Esophagus mucosa (tissue), 1 donor: Measurements from ENCODE around the gene CNST. TPM values are rescaled to one million over a fixed set of nuclear protein-coding genes. Genes with fewer than 3 reads are reported as not detected.
"Not testable (repeated sequence)": the region's sequence is repeated elsewhere in the genome, so short reads cannot be mapped to it uniquely, and the experiment has no call there.

ENCODE experiments used
- ATAC-seq: fragments of 200-7000 bp; cut with Tn5 transposase; one replicate; pipeline ENCODE4 v1.9.1; 2020
- total RNA-seq: library from RNA; stranded (reverse); gene quantifications from one replicate; pipeline ENCODE4 v1.2.4, GENCODE V29; 2023
- donor health status: DM: yes; HTN: yes; CAD: no.

CNST gene
- total RNA-seq, 1 donor from 2014 or later = 13.5 TPM

GRCh38 chr1:246629030-246629429 is 62.8 kb downstream of the CNST start:
- no peak for ATAC-seq

DNA sequence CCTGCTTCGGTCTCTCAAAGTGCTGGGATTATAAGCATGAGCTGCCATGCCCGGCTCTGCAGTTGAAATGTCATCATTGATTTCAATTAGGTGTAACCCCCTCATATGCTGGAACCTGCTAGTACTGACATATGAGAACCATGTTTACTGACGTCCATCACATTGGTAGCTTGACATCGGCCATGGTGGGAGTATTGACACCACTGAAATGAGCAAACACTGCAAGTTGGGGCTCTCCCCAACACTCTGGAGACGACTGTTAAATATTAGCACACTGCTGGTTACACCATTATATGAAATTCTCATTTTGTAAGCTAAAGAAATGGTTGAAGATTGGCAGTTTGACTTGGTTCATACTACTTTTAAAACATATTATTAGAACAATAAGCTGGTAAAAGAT is 63.7 kb downstream of the CNST start:
- no peak for ATAC-seq

DNA sequence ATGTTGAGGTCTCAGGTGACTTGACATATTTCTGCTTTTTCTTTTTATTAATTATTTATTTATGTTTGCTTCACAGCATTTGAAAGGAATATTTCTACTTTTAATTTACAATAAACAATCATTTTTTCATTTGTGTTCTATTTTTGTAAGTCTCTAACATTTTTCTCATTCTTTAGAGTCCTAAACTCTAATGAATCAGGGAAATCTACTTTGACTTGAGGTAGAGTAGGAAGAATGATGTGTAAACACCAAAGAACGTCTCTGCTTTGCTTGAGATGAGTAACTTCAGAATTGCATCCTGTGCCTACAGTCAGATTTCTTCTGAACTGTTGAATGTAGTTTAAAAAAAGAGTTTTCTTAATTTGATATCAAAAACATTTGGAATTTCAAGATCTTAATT is 65.2 kb downstream of the CNST start:
- ATAC-seq = no peak

DNA sequence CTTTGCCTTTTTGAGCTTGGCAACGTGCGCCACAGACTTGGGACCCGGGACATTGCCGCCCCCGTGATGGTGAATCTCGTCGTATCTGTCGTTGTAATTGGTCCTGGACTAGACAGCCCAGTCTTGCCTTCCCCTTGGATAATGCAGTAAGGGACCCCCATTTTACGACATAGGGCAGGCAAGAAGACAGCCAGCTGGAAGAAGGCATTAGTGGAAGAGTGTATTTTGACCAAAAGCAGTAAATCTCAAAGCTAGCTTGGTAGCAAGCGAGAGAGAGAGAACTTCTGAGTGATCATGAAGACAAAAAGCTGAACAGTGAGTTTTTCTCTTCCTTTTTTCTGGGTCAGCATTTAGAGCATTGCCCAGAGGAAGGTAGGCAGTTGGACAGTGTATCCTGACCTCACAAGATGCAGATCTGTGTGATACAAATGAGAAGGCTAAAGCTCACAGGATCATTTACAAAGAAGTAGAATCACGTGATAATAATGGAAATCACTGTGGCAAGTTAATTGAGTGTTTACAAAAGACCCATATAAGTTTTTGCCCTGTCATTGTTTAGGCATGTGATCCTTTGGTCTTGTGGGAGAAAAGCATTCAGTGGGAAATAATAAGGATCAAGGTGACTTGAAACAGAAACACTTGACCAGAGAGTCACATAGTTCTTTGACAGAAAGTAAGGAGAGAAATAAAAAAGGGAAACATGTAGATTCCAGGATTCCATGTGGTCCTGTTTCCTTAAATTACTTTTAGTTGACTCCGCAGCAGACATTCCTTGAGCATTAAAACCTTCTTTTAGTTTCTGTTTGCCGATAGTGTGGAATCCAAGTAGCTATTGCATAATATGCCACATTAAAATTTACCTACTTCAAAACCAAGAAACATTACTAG is 66.3 kb downstream of the CNST start:
- no peak for ATAC-seq

GRCh38 chr1:246634659-246635058 is 68.4 kb downstream of the CNST start:
- not testable (repeated sequence) for ATAC-seq

GRCh38 chr1:246638941-246639655 is 72.8 kb downstream of the CNST start:
- ATAC-seq = peak; percentile 20

GRCh38 chr1:246639732-246640131 is 73.5 kb downstream of the CNST start:
- no peak for ATAC-seq

DNA sequence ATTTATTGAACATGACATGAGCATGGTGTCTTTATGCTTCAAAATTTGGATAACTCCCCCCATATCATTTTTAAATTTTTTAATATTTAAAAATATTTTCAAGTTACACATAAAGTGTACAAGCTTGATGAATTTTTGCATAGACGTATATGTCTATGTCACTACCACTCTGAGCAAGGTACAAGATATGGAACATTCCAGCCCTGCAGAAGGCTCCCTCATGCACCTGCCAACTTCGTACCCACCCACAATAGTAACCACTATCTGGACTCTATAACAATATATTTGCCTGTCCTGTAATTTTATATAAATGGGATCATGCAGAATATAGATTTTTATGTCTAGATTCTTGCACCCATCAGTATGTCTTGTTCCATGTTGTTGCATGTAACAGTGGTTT is 74.5 kb downstream of the CNST start:
- ATAC-seq = no peak

DNA sequence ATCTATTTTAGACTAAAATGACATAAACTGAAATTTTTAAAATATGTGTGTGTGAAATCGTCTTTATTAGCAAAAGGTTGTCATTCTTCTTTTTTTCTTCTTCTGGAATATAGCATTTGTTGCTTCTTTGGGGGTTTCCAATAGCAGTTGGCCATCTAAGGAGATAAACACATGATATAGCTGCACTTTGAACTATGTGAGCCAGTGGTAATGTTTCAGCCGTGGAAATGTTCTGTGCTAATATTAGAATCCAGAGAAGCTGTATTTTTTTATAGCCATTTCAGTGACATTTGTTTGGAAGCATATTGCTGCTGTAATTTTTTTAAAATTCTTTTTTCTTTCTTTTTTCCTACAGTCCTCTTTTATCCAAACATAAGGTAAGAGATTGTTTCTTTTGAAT is 75.1 kb downstream of the CNST start:
- no peak for ATAC-seq

DNA sequence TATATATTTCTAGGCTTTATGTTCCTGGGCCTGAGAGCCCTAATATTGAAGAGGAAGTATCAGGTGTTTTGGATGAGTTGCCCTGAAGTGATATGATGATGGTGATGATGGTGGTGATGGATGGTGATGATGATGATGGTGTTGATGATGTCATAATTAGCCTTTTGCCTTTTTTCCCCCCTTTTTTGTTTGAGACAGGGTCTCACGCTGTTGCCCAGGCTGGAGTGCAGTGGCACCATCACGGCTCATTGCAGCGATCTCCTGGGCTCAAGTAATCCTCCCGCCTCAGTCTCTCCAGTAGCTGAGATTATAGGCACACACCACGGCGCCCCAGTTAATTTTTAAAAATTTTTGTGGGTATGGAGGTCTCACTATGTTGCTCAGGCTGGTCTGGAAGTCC is 76.5 kb downstream of the CNST start:
- ATAC-seq = no peak

GRCh38 chr1:246647113-246647512 is 80.9 kb downstream of the CNST start:
- no peak for ATAC-seq

DNA sequence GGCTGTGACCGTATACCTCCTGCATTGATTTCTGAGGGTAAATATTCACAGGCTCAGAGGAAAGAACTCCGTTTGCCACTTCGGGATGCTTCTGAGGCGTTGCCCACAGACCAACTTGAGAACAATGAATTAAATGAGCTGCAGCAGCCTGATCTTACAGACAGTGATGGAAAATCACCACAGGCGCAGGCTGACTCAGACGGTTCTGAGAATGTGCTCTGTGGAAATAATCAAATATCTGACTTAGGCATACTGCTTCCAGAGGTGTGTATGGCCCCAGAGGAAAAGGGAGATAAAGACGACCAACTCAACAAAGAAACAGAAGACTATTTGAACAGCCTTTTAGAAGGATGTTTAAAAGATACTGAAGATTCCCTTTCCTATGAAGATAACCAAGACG is 81.3 kb downstream of the CNST start:
- ATAC-seq = no peak

DNA sequence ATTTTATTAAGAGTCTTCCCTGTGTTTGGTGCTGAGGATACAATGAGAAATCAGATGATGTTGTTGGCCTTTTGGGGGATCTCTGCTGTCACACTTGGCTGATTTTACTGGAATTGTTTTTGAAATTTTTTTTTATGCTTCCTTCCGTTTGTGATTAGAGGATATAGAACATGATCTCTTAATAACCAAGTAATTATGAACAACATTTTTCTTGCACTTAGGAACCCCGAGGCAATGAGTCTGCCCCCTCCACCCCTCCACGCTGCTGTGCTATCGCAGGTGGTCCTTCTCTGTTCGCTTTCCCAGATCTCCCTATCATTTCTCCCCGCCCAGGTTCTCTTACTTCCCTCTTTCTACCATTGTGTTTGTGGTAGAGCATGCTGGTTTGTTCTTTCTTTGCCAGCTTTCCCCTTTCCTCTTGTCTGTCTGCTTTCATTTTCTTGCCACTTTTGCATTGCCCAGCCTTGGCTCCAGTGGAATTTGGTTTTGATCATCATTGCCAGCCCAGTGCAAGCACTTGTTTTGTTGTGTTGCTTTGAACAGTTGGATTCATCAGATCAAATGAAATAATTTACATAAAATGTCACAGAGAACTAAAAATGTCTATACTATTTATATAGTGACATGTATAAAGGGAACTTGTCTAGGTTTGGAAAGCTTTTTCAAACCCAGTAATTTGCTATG is 84.9 kb downstream of the CNST start:
- no peak for ATAC-seq

DNA sequence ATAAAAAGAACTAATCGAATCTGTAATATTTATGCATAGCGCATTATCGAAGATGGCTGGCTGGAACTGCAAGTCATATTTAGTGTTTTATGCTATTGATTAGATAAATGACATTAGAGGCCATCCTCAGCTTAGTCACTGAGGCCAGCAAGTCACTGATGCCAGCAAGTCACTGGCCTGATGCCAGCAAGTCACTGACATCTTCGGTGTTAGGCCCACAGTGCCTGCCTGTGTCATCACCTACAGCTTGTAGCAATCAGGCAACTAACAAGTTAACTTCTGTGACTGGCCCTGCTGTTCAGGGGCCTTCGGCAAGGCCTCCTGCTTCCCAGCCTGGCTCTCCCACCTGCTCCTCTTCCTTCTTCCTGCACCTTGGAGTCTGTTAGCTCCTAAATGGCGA is 92.3 kb downstream of the CNST start:
- ATAC-seq = no peak

DNA sequence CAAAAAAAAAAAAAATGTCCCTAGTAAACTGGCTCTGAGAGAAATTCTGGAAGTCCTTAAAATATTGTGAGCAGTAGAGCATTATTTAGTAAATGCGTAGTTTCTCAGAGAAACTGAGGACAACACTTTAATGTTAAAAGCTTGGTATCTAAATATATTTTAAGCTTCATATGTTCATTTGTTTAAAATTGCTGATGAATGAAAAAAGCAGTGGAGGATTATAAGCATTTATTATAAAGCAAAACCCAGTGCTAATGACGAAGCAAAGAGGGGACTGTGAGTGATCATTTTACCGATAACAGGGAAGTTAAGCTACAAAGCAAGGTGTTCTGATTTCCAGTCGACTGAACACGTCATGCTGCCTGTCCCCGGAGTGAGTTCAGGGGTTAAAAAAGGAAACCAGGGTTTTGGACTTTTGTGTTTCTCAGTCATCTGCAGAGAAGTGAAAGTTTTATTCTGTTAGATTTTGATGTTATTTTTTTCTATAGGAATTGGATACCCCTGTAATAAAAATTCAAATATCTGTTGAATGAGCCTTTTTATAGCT is 93.4 kb downstream of the CNST start:
- no peak for ATAC-seq

DNA sequence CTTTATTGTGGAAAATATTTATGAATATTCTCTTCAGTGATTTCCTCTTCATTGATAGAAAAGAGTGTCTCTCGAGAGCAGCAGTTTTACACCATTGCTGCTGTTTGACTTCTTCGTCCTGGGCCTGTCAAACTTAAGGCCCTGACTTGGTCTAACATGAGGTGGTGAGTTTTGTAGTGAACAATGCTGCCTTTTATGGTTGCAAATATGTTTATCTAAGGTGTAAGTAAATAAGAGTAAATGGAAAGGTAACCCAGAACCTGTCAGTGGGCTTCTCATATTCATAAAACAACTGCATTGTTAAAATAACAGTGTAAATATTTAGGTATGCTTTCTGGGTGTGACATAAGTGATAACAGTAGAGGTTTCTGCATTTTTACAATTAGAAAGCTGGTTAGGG is 95.2 kb downstream of the CNST start:
- ATAC-seq = no peak

GRCh38 chr1:246667773-246668172 is 101.5 kb downstream of the CNST start:
- ATAC-seq = no peak

- no peak for ATAC-seq
Observed at GRCh38 chr1:246669659-246670058, 103.4 kb downstream of the CNST start.

GRCh38 chr1:246674049-246674448 is 107.8 kb downstream of the CNST start:
- ATAC-seq = no peak

GRCh38 chr1:246677842-246678241 is 111.6 kb downstream of the CNST start:
- no peak for ATAC-seq

GRCh38 chr1:246678816-246679793 is 112.8 kb downstream of the CNST start:
- ATAC-seq = no peak

GRCh38 chr1:246679794-246680177 is 113.5 kb downstream of the CNST start:
- no peak for ATAC-seq
